Right atrium auricular region (tissue), 2 donors: ENCODE data around the gene EYA2. TPM values are rescaled to one million over a fixed set of nuclear protein-coding genes. Genes with fewer than 3 reads are reported as not detected.

Source experiments
- DNase-seq: peaks from one replicate; pipeline ENCODE4 v3.0.0-alpha.2; 2019; ENCODE audit warnings: low spot score
- H3K27ac ChIP-seq, 2 donors: fragments of 200-600 bp; sonication (generic); 1 replicate in 1 of 2; 2 replicates in 1 of 2; pipeline ENCODE4 v1.5.1; 2016 to 2019
- H3K27me3 ChIP-seq, 2 donors: fragments of 200-600 bp; sonication (generic); one replicate each; pipeline versions ENCODE4 v1.5.1 to v1.6.0; 2017 to 2019
- H3K36me3 ChIP-seq: fragments of 200-600 bp; sonication (generic); one replicate; pipeline ENCODE4 v1.5.1; 2016
- H3K4me1 ChIP-seq, 2 donors: fragments of 200-600 bp; sonication (generic); one replicate each; pipeline versions ENCODE4 v1.5.1 to v1.6.0; 2017 to 2019
- H3K4me3 ChIP-seq, 2 donors: fragments of 200-600 bp; sonication (generic); 1 replicate in 1 of 2; 2 replicates in 1 of 2; pipeline ENCODE4 v1.5.1; 2017 to 2019; ENCODE audit warnings: mild to moderate bottlenecking in 1 of 2, moderate library complexity in 1 of 2
- H3K9me3 ChIP-seq, 2 donors: fragments of 200-600 bp; sonication (generic); one replicate each; pipeline ENCODE4 v1.5.1; 2019
- total RNA-seq, 2 donors: library from RNA; depleted of rRNA; stranded (reverse); fragments of >200 nt; gene quantifications; one replicate each; pipeline ENCODE4 v1.1.0, GENCODE V29; 2016
- TF ChIP-seq, protein P1 (sequence below), 2 donors: fragments of 200-600 bp; sonication (generic); IDR thresholded peaks; one replicate each; pipeline ENCODE4 v1.5.1; 2019; ENCODE audit warnings: antibody characterized with exemption in 2 of 2

Gene EYA2
- total RNA-seq, 2 donors from 2014 or later: 0.30 to 2.6 TPM

DNA sequence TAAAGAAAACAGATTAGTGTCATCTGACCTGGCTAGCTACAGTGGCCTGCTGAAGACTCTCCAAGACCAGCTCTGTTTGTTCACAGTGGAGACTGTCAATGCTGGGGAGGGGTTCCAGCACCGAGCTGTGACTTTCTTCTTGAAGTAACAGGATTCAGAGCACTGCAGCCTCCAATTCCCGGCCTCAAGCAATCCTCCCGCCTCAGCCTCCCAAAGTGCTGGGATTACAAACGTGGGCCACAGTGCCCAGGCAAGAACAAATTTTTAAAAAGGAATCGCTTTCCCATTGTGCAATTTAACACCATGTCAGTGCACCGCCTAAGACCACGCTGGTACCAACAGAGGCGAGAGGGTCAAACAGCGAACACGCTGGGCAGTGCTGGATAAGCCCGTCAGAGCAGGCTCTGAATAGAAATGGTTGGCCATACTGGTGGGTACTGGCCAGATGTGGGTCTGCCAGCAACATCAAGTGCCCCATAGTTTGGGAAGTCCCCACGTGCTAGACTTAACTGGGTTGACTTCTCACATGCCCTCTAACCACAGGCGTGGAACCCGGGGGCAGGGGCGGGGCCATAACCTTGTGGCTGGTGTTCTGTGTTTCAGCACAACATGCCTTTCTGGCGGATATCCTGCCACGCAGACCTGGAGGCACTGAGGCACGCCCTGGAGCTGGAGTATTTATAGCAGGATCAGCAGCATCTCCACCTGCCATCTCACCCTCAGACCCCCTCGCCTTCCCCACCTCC is 293.0 kb downstream of the EYA2 start:
- Histone ChIP-seq H3K4me3 (no peak overlapping the region), H3K27ac (no peak overlapping the region), H3K9me3 (no peaks in the 10 kb centered on the region), H3K4me1 (no peaks in the 10 kb centered on the region), H3K36me3 (no peaks in the 10 kb centered on the region), H3K27me3 (no peaks in the 10 kb centered on the region)
- TF ChIP-seq, protein P1, sequence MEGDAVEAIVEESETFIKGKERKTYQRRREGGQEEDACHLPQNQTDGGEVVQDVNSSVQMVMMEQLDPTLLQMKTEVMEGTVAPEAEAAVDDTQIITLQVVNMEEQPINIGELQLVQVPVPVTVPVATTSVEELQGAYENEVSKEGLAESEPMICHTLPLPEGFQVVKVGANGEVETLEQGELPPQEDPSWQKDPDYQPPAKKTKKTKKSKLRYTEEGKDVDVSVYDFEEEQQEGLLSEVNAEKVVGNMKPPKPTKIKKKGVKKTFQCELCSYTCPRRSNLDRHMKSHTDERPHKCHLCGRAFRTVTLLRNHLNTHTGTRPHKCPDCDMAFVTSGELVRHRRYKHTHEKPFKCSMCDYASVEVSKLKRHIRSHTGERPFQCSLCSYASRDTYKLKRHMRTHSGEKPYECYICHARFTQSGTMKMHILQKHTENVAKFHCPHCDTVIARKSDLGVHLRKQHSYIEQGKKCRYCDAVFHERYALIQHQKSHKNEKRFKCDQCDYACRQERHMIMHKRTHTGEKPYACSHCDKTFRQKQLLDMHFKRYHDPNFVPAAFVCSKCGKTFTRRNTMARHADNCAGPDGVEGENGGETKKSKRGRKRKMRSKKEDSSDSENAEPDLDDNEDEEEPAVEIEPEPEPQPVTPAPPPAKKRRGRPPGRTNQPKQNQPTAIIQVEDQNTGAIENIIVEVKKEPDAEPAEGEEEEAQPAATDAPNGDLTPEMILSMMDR (IDR thresholded peaks at IDR 0.05): no peak
- DNase-seq: no peak

GRCh38 chr20:47188540-47188939 is 293.9 kb downstream of the EYA2 start:
- no peaks in the 10 kb centered on the region for H3K36me3 ChIP-seq
- no peak overlapping the region for H3K4me3 ChIP-seq
- H3K27ac ChIP-seq: no peak overlapping the region
- H3K4me1 ChIP-seq: no peaks in the 10 kb centered on the region
- H3K9me3 ChIP-seq: no peaks in the 10 kb centered on the region
- TF ChIP-seq, protein P1 (IDR thresholded peaks at IDR 0.05): no peak
- no peak for DNase-seq
- no peaks in the 10 kb centered on the region for H3K27me3 ChIP-seq

- no peak for DNase-seq
- Histone ChIP-seq H3K9me3 (no peaks in the 10 kb centered on the region), H3K27me3 (no peaks in the 10 kb centered on the region), H3K4me3 (no peak overlapping the region), H3K27ac (no peak overlapping the region), H3K36me3 (no peaks in the 10 kb centered on the region), H3K4me1 (no peaks in the 10 kb centered on the region)
- TF ChIP-seq, protein P1 (IDR thresholded peaks at IDR 0.05): no peak
Measured at GRCh38 chr20:47189060-47189459, 294.4 kb downstream of the EYA2 start.

DNA sequence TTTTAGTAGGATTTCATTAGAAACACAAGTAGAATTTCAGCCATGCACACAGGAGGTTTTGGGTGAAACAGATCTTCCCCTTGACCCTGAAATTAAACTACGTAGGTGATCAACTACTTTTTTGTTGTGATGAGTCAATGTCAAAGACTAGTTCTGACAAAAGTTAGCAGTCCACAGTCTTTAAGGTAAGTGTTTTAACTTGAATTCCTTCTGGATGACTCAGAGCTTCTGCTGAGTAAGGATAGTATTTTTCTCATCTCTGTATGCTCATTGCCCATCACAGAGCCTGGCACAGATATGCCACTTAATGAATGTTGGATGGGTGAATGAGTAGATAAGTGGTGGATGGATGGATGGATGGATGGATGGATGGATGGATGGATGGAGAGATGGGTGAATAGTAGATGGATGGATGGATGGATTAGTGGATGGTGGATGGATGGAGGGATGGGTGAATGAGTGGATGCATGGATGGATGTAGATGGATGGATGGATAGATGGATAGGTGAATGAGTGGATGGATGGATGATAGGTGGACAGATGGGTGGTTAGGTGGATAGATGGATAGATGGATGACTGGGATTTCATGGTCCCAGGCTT is 296.5 kb downstream of the EYA2 start:
- no peaks in the 10 kb centered on the region for H3K36me3 ChIP-seq
- H3K9me3 ChIP-seq: no peaks in the 10 kb centered on the region
- no peak overlapping the region for H3K4me3 ChIP-seq
- peaks cover 0 to 1% of the 10 kb centered on the region in 2 donors for H3K4me1 ChIP-seq
- H3K27me3 ChIP-seq: no peaks in the 10 kb centered on the region
- no peak for DNase-seq
- TF ChIP-seq, protein P1 (IDR thresholded peaks at IDR 0.05): no peak
- H3K27ac ChIP-seq: no peak overlapping the region

DNA sequence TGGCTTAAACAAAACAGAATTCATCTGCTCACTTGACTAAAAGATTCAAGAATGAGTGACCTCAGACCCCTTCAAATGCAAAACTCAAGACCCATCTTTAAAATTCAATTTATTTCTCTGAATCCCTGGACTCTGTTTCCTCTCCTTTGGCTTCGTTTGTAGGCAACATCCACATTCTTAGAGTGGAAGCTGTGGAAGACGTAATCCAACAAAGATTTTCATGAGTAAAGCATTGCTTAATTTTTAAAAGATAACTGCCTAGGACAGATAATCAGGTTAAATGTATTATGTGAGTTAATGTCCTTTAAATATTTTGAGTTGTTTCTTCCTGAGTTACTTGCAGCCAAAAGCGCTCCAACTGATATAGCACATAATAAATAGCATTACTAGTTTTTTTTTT is 297.3 kb downstream of the EYA2 start:
- Histone ChIP-seq H3K27ac (no peak overlapping the region), H3K27me3 (no peaks in the 10 kb centered on the region), H3K4me1 (peaks cover 0 to 9% of the 10 kb centered on the region in 2 donors), H3K36me3 (no peaks in the 10 kb centered on the region), H3K4me3 (no peak overlapping the region), H3K9me3 (no peaks in the 10 kb centered on the region)
- TF ChIP-seq, protein P1 (IDR thresholded peaks at IDR 0.05): no peak
- no peak for DNase-seq
